ENCODE data around the gene UGT3A2. TPM values are rescaled to one million over a fixed set of nuclear protein-coding genes. Genes with fewer than 3 reads are reported as not detected.

The UGT3A2 gene
- total and polyA plus RNA-seq, 2 experiments from 2014 or later, result 1.8 to 3.5 TPM

- TF ChIP-seq EZH2phosphoT487 (IDR thresholded peaks at IDR 0.05; ENCODE audit: low read depth, severe bottlenecking, unreplicated experiment) (no peak), EZH2 (IDR thresholded peaks at IDR 0.05; ENCODE audit: borderline replicate concordance) (no peak), CTCF (IDR thresholded peaks at IDR 0.05; ENCODE audit: poor library complexity) (no peak)
- Histone ChIP-seq H3K27me3 (no peaks in the 10 kb centered on the region), H3K9me2 (replicated peaks; ENCODE audit: insufficient read depth) (no peaks in the 10 kb centered on the region), H3K4me1 (ENCODE audit: insufficient read depth) (peaks cover 7% of the 10 kb centered on the region), H3K9me3 (ENCODE audit: low read depth) (no peaks in the 10 kb centered on the region), H3K27ac (peak overlapping the region; percentile 62), H3K4me2 (no peak overlapping the region), H3K4me3 (no peak overlapping the region), H3K79me2 (no peaks in the 10 kb centered on the region), H3K36me3 (replicated peaks; ENCODE audit: insufficient read depth, low read depth) (no peaks in the 10 kb centered on the region), H4K20me1 (ENCODE audit: insufficient read depth, poor library complexity, severe bottlenecking) (no peaks in the 10 kb centered on the region), H2AFZ (no peak overlapping the region)
- DNase-seq (ENCODE audit: low spot score), result no peak
- WGBS (ENCODE audit: low lambda C conversion rate, missing lambda C conversion rate), result 64% methylated on average over 5 of the region's 5 CpGs
Observed at GRCh38 chr5:36017622-36018021, 49.1 kb downstream of the UGT3A2 start.

- no peaks in the 10 kb centered on the region for H3K9me2 ChIP-seq (replicated peaks; ENCODE audit: insufficient read depth)
- no peaks in the 10 kb centered on the region for H4K20me1 ChIP-seq (ENCODE audit: insufficient read depth, poor library complexity, severe bottlenecking)
- H3K79me2 ChIP-seq, result no peaks in the 10 kb centered on the region
- no peak overlapping the region for H3K4me3 ChIP-seq
- 84% methylated on average over 1 of the region's 1 CpG for WGBS (ENCODE audit: low lambda C conversion rate, missing lambda C conversion rate)
- H3K4me1 ChIP-seq (ENCODE audit: insufficient read depth), result peaks cover 7% of the 10 kb centered on the region
- H3K36me3 ChIP-seq (replicated peaks; ENCODE audit: insufficient read depth, low read depth), result no peaks in the 10 kb centered on the region
- no peak for TF ChIP-seq CTCF (IDR thresholded peaks at IDR 0.05; ENCODE audit: poor library complexity)
- TF ChIP-seq EZH2phosphoT487 (IDR thresholded peaks at IDR 0.05; ENCODE audit: low read depth, severe bottlenecking, unreplicated experiment), result no peak
- TF ChIP-seq EZH2 (IDR thresholded peaks at IDR 0.05; ENCODE audit: borderline replicate concordance), result no peak
- no peaks in the 10 kb centered on the region for H3K9me3 ChIP-seq (ENCODE audit: low read depth)
- no peak overlapping the region for H2AFZ ChIP-seq
- H3K4me2 ChIP-seq, result no peak overlapping the region
- DNase-seq (ENCODE audit: low spot score), result no peak
- H3K27me3 ChIP-seq, result no peaks in the 10 kb centered on the region
- H3K27ac ChIP-seq, result peak overlapping the region; percentile 62
Observed at GRCh38 chr5:36017004-36017403, 49.7 kb downstream of the UGT3A2 start.

- no peak for TF ChIP-seq CTCF (IDR thresholded peaks at IDR 0.05; ENCODE audit: poor library complexity)
- no peak for TF ChIP-seq EZH2 (IDR thresholded peaks at IDR 0.05; ENCODE audit: borderline replicate concordance)
- TF ChIP-seq EZH2phosphoT487 (IDR thresholded peaks at IDR 0.05; ENCODE audit: low read depth, severe bottlenecking, unreplicated experiment), result no peak
- no peak overlapping the region for H2AFZ ChIP-seq
Observed at GRCh38 chr5:36013182-36013581, 53.5 kb downstream of the UGT3A2 start.

GRCh38 chr5:36009698-36010097 lies 57.0 kb downstream of the UGT3A2 start:
- no peaks in the 10 kb centered on the region for H3K27me3 ChIP-seq
- H3K79me2 ChIP-seq, result no peaks in the 10 kb centered on the region
- no peaks in the 10 kb centered on the region for H3K4me1 ChIP-seq (ENCODE audit: insufficient read depth)
- no peak overlapping the region for H2AFZ ChIP-seq
- no peaks in the 10 kb centered on the region for H3K9me3 ChIP-seq (ENCODE audit: low read depth)
- no peak for TF ChIP-seq EZH2 (IDR thresholded peaks at IDR 0.05; ENCODE audit: borderline replicate concordance)
- no peak for TF ChIP-seq CTCF (IDR thresholded peaks at IDR 0.05; ENCODE audit: poor library complexity)
- no peak for TF ChIP-seq EZH2phosphoT487 (IDR thresholded peaks at IDR 0.05; ENCODE audit: low read depth, severe bottlenecking, unreplicated experiment)
- 53% methylated on average over 1 of the region's 1 CpG for WGBS (ENCODE audit: low lambda C conversion rate, missing lambda C conversion rate)
- H3K4me3 ChIP-seq, result no peak overlapping the region
- no peaks in the 10 kb centered on the region for H3K36me3 ChIP-seq (replicated peaks; ENCODE audit: insufficient read depth, low read depth)
- H4K20me1 ChIP-seq (ENCODE audit: insufficient read depth, poor library complexity, severe bottlenecking), result no peaks in the 10 kb centered on the region
- DNase-seq (ENCODE audit: low spot score), result no peak
- H3K9me2 ChIP-seq (replicated peaks; ENCODE audit: insufficient read depth), result no peaks in the 10 kb centered on the region
- no peak overlapping the region for H3K4me2 ChIP-seq
- no peak overlapping the region for H3K27ac ChIP-seq

More at GRCh38 chr5:36013182-36013581, 53.5 kb downstream of the UGT3A2 start:
- Histone ChIP-seq H4K20me1 (ENCODE audit: insufficient read depth, poor library complexity, severe bottlenecking) (no peaks in the 10 kb centered on the region), H3K9me3 (ENCODE audit: low read depth) (no peaks in the 10 kb centered on the region), H3K4me1 (ENCODE audit: insufficient read depth) (peaks cover 7% of the 10 kb centered on the region), H3K79me2 (no peaks in the 10 kb centered on the region), H3K27ac (no peak overlapping the region), H3K4me3 (no peak overlapping the region), H3K27me3 (no peaks in the 10 kb centered on the region), H3K9me2 (replicated peaks; ENCODE audit: insufficient read depth) (no peaks in the 10 kb centered on the region), H3K4me2 (no peak overlapping the region), H3K36me3 (replicated peaks; ENCODE audit: insufficient read depth, low read depth) (no peaks in the 10 kb centered on the region)
- 77% methylated on average over 2 of the region's 2 CpGs for WGBS (ENCODE audit: low lambda C conversion rate, missing lambda C conversion rate)
- DNase-seq (ENCODE audit: low spot score), result no peak
